Central memory CD8-positive, alpha-beta T cell (primary cell): ENCODE measurements around the gene CDHR3.
A peak's percentile ranks its signal among the peaks of the same experiment; 100 is the strongest.

ENCODE experiments used
- ATAC-seq: fragments of 150-1000 bp; cut with Tn5 transposase; replicated peaks from 2 replicates; pipeline ENCODE4 v1.10.0; 2022; ENCODE audit warnings: mild to moderate bottlenecking, moderate FRiP score, moderate number of reproducible peaks; ENCODE audit not compliant: poor library complexity, severe bottlenecking; ENCODE audit errors: extremely low read depth
- DNase-seq, 2 donors: peaks; one replicate each; pipeline ENCODE4 v3.0.0; 2021; ENCODE audit warnings: low spot score in 2 of 2
- H3K27ac Mint-ChIP-seq: one replicate; pipeline ENCODE4 v1.8.0; 2022; ENCODE audit warnings: low read depth, mild to moderate bottlenecking, moderate library complexity, mixed read lengths
- H3K27me3 Mint-ChIP-seq: one replicate; pipeline ENCODE4 v1.8.0; 2022; ENCODE audit warnings: mixed read lengths
- H3K36me3 Mint-ChIP-seq: one replicate; pipeline ENCODE4 v1.8.0; 2022; ENCODE audit warnings: mild to moderate bottlenecking, moderate library complexity, mixed read lengths; ENCODE audit not compliant: insufficient read depth
- H3K4me1 Mint-ChIP-seq: one replicate; pipeline ENCODE4 v1.8.0; 2022; ENCODE audit warnings: mixed read lengths
- H3K4me3 Mint-ChIP-seq: one replicate; pipeline ENCODE4 v1.8.0; 2022; ENCODE audit warnings: mild to moderate bottlenecking, moderate library complexity, mixed read lengths
- H3K9me3 Mint-ChIP-seq: one replicate; pipeline ENCODE4 v1.8.0; 2022; ENCODE audit warnings: mixed read lengths

The CDHR3 gene, protein sequence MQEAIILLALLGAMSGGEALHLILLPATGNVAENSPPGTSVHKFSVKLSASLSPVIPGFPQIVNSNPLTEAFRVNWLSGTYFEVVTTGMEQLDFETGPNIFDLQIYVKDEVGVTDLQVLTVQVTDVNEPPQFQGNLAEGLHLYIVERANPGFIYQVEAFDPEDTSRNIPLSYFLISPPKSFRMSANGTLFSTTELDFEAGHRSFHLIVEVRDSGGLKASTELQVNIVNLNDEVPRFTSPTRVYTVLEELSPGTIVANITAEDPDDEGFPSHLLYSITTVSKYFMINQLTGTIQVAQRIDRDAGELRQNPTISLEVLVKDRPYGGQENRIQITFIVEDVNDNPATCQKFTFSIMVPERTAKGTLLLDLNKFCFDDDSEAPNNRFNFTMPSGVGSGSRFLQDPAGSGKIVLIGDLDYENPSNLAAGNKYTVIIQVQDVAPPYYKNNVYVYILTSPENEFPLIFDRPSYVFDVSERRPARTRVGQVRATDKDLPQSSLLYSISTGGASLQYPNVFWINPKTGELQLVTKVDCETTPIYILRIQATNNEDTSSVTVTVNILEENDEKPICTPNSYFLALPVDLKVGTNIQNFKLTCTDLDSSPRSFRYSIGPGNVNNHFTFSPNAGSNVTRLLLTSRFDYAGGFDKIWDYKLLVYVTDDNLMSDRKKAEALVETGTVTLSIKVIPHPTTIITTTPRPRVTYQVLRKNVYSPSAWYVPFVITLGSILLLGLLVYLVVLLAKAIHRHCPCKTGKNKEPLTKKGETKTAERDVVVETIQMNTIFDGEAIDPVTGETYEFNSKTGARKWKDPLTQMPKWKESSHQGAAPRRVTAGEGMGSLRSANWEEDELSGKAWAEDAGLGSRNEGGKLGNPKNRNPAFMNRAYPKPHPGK

DNA sequence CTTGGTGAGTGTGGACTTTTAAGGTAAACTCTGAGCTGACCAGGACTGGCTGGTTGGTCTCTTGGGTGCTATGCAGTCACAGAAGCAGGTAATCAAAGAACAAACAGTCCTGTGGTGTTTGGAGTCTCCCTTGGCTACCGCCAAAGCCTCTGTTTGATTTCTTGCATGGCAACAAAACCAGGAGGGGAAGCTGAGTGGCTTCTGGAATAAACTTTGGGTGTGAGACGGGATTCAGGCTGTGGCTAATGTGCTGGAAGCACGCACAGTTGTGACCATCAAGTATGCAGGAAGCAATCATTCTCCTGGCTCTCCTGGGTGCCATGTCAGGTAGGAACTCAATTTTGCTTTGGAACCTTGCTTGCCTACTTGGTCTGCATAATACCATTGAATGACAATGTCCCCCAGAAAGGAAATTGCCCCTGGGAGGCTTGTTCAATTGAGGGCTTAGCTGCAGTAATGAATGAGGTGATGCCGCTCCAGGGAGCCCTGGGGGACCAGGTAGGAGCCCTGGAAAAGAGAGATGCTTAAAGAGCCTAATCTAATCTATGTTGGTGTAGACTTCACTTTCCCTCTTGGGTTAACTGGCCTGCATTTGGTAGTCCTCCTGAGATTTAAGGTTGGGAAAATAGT is at the start of gene CDHR3:
Gene CDHR3, plus strand, starts transcription at position 227 of the 630 bp plus-strand sequence. Its CDS starts 55 bp downstream, at position 282.
- no peak for ATAC-seq
- no peak for DNase-seq

DNA sequence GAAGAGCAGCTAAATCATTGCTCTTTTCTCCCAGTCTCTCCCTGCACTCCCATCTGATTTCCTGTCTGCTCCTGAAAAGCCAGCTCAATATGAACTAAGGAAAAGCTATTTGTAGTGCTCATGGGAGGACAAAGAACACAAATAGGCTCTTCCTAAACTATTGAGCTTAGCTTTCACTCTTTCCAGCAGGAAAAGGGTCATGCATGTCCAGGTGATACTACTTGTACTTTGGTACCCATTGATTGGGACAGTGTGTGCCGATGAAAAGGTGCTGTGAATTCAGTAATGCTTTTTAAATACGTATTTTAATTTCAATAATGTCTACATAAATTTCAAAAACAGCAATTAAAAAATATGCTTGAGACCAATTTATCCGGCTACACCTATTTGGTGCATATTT is 49.1 kb upstream of the CDHR3 start:
- DNase-seq: no peak
- Mint-ChIP-seq H3K36me3 (peaks cover 16% of the 10 kb centered on the region), H3K4me1 (peaks cover 10% of the 10 kb centered on the region), H3K27ac (no peak overlapping the region), H3K4me3 (no peak overlapping the region), H3K27me3 (no peaks in the 10 kb centered on the region), H3K9me3 (peaks cover 5% of the 10 kb centered on the region)
- ATAC-seq: no peak

More for the DNA sequence above, at the start of gene CDHR3:
- Mint-ChIP-seq H3K9me3 (no peaks in the 10 kb centered on the region), H3K4me1 (no peaks in the 10 kb centered on the region), H3K27ac (no peak within 1 kb of the TSS), H3K36me3 (no peaks in the 10 kb centered on the region), H3K27me3 (peaks cover 15% of the 10 kb centered on the region), H3K4me3 (no peak within 1 kb of the TSS)

DNA sequence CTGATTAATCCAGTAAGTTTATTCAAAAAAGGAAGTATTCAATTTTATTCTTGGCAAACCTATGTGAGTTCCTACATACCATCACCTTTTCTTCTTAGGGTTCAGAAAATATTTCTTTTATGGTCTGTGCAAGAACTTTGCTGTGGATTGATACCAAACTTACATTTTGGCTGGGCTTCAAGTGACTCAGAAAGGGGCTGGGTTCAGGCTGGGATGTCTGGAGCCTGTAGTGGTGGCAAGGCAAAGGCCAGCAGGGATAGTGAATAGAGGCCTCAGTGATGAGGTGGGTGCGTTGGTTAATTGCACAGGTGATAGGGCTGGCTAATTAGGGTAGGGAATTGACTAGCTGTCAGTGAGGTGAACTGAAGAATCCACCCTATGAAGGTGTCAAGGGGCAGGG is 46.5 kb upstream of the CDHR3 start:
- no peak overlapping the region for H3K27ac Mint-ChIP-seq
- peaks cover 12% of the 10 kb centered on the region for H3K4me1 Mint-ChIP-seq
- DNase-seq (no peak), ATAC-seq (no peak)
- no peaks in the 10 kb centered on the region for H3K9me3 Mint-ChIP-seq
- no peak overlapping the region for H3K4me3 Mint-ChIP-seq
- no peaks in the 10 kb centered on the region for H3K27me3 Mint-ChIP-seq
- peaks cover 13% of the 10 kb centered on the region for H3K36me3 Mint-ChIP-seq

DNA sequence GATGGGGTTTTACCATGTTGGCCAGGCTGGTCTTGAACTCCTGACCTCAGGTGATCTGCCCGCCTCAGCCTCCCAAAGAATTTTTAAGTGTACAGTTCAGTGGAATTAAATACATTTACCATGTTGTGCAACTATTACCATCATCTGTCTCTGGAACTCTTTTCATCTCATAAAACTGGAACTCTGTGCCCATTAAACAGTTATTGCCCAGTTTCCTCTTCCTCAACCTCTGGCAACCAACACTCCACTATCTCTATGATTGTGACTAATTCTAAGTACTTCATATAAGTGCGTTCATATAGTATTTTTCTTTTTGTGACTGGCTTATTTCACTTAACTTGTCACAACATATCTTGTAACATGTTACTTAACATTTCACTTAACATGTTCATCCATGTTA is 45.4 kb upstream of the CDHR3 start:
- peaks cover 7% of the 10 kb centered on the region for H3K36me3 Mint-ChIP-seq
- H3K4me3 Mint-ChIP-seq: no peak overlapping the region

DNA sequence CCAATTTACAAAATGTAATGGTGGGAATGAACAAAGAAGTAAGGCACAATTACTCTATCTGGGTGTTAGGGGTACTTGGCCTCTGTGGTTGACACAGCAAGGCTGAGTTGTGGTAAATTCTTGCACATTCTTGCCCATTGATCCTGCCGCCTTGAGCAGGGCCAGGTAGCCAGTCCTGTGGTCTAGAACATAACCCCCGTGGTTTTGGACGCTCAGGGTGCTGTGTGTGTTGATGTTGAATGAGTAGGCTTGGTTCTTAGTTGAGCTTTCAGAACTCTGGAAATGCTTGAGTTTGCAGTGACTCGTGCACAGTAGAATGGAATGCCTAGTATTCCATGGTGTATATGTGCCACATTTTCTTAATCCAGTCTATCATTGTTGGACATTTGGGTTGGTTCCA is 42.3 kb upstream of the CDHR3 start:
- no peaks in the 10 kb centered on the region for H3K9me3 Mint-ChIP-seq
- H3K4me1 Mint-ChIP-seq: peaks cover 31% of the 10 kb centered on the region
- H3K27me3 Mint-ChIP-seq: no peaks in the 10 kb centered on the region
- H3K4me3 Mint-ChIP-seq: no peak overlapping the region
- H3K27ac Mint-ChIP-seq: no peak overlapping the region
- ATAC-seq (no peak), DNase-seq (no peak)
- peaks cover 6% of the 10 kb centered on the region for H3K36me3 Mint-ChIP-seq

More for the DNA sequence above, 45.4 kb upstream of the CDHR3 start:
- Mint-ChIP-seq H3K4me1 (peaks cover 12% of the 10 kb centered on the region), H3K27me3 (no peaks in the 10 kb centered on the region), H3K27ac (no peak overlapping the region), H3K9me3 (no peaks in the 10 kb centered on the region)
- no peak for DNase-seq
- ATAC-seq: no peak

DNA sequence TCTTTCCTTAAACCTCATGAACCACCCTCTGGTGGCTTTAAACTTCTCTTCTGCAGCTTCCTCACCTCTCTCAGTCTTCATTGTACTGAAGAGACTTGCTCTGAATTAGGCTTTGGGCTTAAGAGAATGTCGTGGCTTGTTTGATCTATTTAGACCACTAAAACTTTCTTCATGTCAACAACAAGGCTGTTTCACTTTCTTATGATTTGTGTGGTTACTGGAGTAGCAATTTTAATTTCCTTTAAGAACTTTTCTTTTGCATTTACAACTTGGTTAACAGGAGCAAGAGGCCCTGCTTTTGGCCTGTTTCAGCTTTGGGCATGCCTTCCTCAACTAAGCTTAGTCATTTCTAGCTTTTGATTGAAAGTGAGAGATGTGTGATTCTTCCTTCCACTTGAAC is 38.1 kb upstream of the CDHR3 start:
- H3K36me3 Mint-ChIP-seq: peaks cover 5% of the 10 kb centered on the region
- DNase-seq: no peak
- ATAC-seq: peak; percentile 79
- H3K27me3 Mint-ChIP-seq: no peaks in the 10 kb centered on the region
- H3K4me3 Mint-ChIP-seq: no peak overlapping the region
- H3K27ac Mint-ChIP-seq: peak overlapping the region; percentile 55
- no peaks in the 10 kb centered on the region for H3K9me3 Mint-ChIP-seq
- H3K4me1 Mint-ChIP-seq: peaks cover 24% of the 10 kb centered on the region

DNA sequence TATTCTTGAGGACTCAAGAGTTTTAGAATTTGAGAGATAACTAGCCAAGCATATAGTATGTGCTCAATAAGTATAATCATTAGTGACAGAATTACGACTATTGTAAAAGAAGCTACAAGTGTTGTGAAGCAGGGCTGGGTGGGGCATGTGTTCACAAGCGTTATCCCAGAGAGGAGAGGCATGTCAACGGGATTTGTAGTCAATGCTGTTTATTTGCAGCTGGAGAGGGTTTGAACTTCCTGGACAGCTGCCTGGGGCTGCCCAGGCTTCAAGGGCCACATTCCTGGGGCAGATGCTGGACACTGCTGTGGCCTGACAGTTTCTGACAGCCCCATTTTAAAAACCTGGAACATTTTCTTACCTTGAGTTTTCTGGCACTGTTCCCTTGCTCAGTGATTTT is 36.9 kb upstream of the CDHR3 start:
- ATAC-seq (no peak), DNase-seq (no peak)
- Mint-ChIP-seq H3K36me3 (peaks cover 5% of the 10 kb centered on the region), H3K4me3 (no peak overlapping the region), H3K9me3 (no peaks in the 10 kb centered on the region), H3K27ac (peak overlapping the region; percentile 55), H3K4me1 (peaks cover 22% of the 10 kb centered on the region), H3K27me3 (no peaks in the 10 kb centered on the region)

DNA sequence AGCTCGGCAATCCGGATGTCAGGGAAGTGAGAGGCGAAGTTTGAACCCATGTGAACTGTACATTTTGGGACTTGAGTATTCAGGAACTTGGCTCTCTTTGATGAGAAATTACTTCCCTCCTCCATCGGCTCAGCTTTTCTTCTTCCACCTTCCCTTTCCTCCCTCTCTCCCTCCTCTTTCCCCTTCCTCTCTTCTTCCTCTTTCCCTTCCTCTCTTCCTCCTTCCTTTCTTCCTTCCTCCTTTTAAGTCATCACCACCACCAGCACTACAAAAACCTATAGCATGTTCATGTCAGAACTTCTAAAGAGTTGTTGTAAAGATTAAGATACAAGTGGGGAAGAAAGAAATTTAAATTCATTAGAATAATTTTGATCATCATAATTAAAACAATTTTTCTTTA is 31.9 kb upstream of the CDHR3 start:
- H3K36me3 Mint-ChIP-seq: peaks cover 3% of the 10 kb centered on the region
- H3K4me3 Mint-ChIP-seq: no peak overlapping the region
- ATAC-seq: no peak
- no peak overlapping the region for H3K27ac Mint-ChIP-seq
- no peaks in the 10 kb centered on the region for H3K27me3 Mint-ChIP-seq
- no peaks in the 10 kb centered on the region for H3K4me1 Mint-ChIP-seq
- DNase-seq: no peak
- no peaks in the 10 kb centered on the region for H3K9me3 Mint-ChIP-seq

DNA sequence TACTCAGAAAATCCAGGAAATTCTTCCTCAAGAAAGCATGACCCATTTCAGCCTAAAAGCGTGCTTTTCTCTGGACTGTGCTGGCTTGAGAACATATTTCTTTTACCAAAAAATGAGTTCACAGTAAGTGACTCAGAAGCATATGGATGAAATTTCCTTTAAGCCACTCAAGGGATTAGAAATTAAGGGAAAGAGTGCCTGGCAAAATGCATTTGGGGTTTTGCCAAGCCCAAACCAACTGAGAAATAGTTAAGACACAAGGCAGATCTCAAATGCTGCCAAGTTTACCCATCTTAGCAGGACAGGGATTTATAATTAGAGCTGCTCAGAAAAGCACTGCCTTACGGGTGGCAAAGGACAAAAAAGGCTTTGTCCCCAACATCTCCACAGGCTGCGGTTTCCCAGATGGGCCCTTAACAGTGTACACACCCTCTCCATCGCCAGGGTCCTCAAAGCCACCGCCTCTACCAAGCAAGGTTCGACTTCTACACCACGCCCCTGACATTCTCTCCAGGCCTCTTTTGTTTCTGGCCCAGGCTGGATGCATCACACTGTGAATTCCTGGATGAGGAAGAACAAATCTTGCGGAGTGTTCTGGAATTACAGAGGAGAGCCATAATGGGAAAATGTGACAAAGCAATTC is 30.1 kb upstream of the CDHR3 start:
- Mint-ChIP-seq H3K27ac (no peak overlapping the region), H3K4me1 (no peaks in the 10 kb centered on the region), H3K36me3 (peaks cover 3% of the 10 kb centered on the region), H3K4me3 (no peak overlapping the region), H3K9me3 (no peaks in the 10 kb centered on the region), H3K27me3 (no peaks in the 10 kb centered on the region)
- no peak for ATAC-seq
- DNase-seq: no peak

DNA sequence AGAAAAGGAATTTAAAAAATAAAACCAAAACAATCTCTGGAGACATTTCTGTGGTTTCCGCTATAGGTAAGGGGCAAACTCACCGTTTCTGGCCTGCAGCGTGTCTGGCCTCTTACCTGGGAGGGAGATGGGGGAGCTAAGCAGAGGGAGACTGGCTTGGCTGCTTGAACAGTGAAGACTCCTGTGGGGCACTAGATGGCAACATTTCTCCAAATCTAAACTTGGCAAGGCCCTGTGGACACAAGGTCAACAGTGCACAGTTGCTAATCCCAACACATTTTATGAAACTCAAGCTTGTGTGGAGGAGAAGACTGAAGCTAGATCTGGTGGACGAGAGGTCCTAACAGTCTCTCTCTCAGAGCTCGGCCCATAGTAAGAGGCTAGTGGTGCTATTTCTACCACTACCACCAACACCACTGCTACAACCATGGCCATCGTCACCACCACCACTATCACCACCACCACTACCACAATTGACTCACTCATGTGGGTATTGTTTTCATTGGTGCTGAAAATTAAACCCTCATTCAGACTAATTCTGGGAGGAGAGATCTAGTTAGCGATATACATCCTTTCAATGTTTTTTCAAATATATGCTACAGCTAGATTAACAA is 28.4 kb upstream of the CDHR3 start:
- DNase-seq (no peak), ATAC-seq (no peak)
- no peaks in the 10 kb centered on the region for H3K27me3 Mint-ChIP-seq
- H3K36me3 Mint-ChIP-seq: peaks cover 1% of the 10 kb centered on the region
- H3K9me3 Mint-ChIP-seq: no peaks in the 10 kb centered on the region
- H3K4me1 Mint-ChIP-seq: no peaks in the 10 kb centered on the region
- H3K4me3 Mint-ChIP-seq: no peak overlapping the region
- no peak overlapping the region for H3K27ac Mint-ChIP-seq

DNA sequence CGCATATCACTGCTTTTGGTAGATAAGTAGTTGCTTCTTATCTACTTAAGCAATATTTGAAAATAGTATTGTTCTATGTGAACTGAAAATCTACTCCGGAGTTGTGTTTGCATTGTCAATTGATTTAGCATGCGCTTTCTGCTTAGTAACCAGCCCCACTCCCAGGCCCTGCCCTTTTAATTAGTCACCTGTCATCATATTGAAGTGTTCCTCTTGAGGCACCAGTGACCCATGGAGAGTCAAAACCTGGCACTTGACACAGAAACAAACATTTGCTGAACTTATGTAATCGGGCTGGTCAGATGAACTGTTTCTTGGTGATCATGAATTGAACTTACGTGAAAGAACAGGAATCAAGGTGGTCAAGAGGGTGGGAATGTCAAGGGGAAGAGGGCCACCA is 27.8 kb upstream of the CDHR3 start:
- Mint-ChIP-seq H3K4me3 (no peak overlapping the region), H3K4me1 (no peaks in the 10 kb centered on the region), H3K27ac (no peak overlapping the region), H3K36me3 (peaks cover 1% of the 10 kb centered on the region), H3K27me3 (no peaks in the 10 kb centered on the region), H3K9me3 (no peaks in the 10 kb centered on the region)
- no peak for DNase-seq
- ATAC-seq: no peak

DNA sequence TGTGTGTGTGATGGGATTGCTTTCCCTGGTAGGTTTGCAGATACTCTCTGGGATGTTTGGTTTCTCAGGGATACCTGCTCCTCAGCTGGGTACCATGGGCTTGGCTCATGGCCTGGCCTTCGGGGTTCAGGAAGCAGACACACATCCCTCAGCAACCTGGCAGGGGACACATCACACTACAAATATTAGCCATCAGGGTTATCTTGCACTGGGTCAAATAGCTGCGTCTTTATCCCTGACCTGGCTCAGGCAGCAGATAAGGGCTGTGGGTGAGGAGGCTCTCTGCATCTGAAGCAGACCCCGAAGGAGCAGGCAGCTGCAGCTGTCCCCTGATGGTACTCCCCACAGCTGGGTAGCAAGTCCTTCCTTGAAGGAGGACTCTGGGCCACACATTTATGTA is 25.7 kb upstream of the CDHR3 start:
- Mint-ChIP-seq H3K4me1 (no peaks in the 10 kb centered on the region), H3K27me3 (no peaks in the 10 kb centered on the region), H3K9me3 (no peaks in the 10 kb centered on the region), H3K27ac (peak overlapping the region; percentile 11), H3K36me3 (peaks cover 1% of the 10 kb centered on the region), H3K4me3 (no peak overlapping the region)
- DNase-seq: no peak
- ATAC-seq: no peak
